ENCODE results near the gene COQ9.
A peak's percentile ranks its signal among the peaks of the same experiment; 100 is the strongest.

The COQ9 gene

GRCh38 chr16:57473176-57473840 is 26.0 kb downstream of the COQ9 start:
- DNase-seq = no peak

GRCh38 chr16:57473906-57474305 is 26.6 kb downstream of the COQ9 start:
- DNase-seq = no peak

GRCh38 chr16:57474671-57475661 is 27.7 kb downstream of the COQ9 start:
- DNase-seq = no peak

GRCh38 chr16:57475711-57476339 is 28.5 kb downstream of the COQ9 start:
- peak; percentile 33 to 71 for DNase-seq

- no peak for DNase-seq
Observed at GRCh38 chr16:57476546-57477410, 29.5 kb downstream of the COQ9 start.

GRCh38 chr16:57477531-57478202 is 30.4 kb downstream of the COQ9 start:
- DNase-seq = no peak

GRCh38 chr16:57478396-57479204 is 31.3 kb downstream of the COQ9 start:
- no peak for DNase-seq

GRCh38 chr16:57479205-57479975 is 32.1 kb downstream of the COQ9 start:
- no peak for DNase-seq

- no peak for DNase-seq
Observed at GRCh38 chr16:57479976-57480753, 32.9 kb downstream of the COQ9 start.

GRCh38 chr16:57480754-57481230 is 33.5 kb downstream of the COQ9 start:
- no peak for DNase-seq

- DNase-seq = no peak
Observed at GRCh38 chr16:57481421-57481820, 34.1 kb downstream of the COQ9 start.

GRCh38 chr16:57482845-57483545 is 35.7 kb downstream of the COQ9 start:
- no peak for DNase-seq

- no peak for DNase-seq
Observed at GRCh38 chr16:57483725-57484514, 36.6 kb downstream of the COQ9 start.

GRCh38 chr16:57484515-57485005 is 37.3 kb downstream of the COQ9 start:
- DNase-seq = no peak

- no peak for DNase-seq
Observed at GRCh38 chr16:57485091-57485915, 38.0 kb downstream of the COQ9 start.
